Measurements from ENCODE around the gene BNC1. TPM values are rescaled to one million over a fixed set of nuclear protein-coding genes. Genes with fewer than 3 reads are reported as not detected.

BNC1 gene
- total and polyA plus RNA-seq, 12 donors, result 0.06 to 0.71 (median 0.16) TPM; not detected in 1

DNA sequence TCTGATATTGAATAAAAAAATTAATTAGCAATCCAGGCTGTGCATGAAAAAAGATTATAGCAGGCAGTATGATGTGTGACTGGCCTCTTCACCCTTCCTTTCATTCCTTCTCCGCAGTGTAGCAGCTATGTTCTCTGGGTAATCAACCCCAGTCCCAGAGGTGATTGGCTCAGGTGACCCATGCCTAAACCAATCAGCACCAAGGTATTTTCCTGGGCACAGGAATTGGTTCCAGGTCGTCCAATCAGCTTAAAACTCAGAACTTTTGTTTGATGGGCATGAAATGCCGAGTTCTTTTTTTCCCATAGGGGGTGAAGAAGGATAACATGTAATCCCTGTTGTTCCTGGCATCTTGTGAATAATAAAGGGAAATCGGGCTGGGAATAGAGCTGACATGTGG is 5.8 kb upstream of the BNC1 start:
- intact Hi-C loops (cut with DNase I), result no loop called here
- WGBS, 2 donors, result 84 to 86% methylated on average over 4 of the region's 4 CpGs
- no peaks in the 10 kb centered on the region for H3K36me3 ChIP-seq
- H3K27me3 ChIP-seq, result peaks cover 0 to 46% (median 30%) of the 10 kb centered on the region in 7 donors
- TF ChIP-seq, protein P1, sequence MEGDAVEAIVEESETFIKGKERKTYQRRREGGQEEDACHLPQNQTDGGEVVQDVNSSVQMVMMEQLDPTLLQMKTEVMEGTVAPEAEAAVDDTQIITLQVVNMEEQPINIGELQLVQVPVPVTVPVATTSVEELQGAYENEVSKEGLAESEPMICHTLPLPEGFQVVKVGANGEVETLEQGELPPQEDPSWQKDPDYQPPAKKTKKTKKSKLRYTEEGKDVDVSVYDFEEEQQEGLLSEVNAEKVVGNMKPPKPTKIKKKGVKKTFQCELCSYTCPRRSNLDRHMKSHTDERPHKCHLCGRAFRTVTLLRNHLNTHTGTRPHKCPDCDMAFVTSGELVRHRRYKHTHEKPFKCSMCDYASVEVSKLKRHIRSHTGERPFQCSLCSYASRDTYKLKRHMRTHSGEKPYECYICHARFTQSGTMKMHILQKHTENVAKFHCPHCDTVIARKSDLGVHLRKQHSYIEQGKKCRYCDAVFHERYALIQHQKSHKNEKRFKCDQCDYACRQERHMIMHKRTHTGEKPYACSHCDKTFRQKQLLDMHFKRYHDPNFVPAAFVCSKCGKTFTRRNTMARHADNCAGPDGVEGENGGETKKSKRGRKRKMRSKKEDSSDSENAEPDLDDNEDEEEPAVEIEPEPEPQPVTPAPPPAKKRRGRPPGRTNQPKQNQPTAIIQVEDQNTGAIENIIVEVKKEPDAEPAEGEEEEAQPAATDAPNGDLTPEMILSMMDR (IDR thresholded peaks at IDR 0.05), result no peak
- DNase-seq (no peak), ATAC-seq (no peak)
- H3K27ac ChIP-seq, result no peak overlapping the region
- no peaks in the 10 kb centered on the region for H3K4me1 ChIP-seq
- no peak overlapping the region for H3K4me3 ChIP-seq
- no peaks in the 10 kb centered on the region for H3K9me3 ChIP-seq

DNA sequence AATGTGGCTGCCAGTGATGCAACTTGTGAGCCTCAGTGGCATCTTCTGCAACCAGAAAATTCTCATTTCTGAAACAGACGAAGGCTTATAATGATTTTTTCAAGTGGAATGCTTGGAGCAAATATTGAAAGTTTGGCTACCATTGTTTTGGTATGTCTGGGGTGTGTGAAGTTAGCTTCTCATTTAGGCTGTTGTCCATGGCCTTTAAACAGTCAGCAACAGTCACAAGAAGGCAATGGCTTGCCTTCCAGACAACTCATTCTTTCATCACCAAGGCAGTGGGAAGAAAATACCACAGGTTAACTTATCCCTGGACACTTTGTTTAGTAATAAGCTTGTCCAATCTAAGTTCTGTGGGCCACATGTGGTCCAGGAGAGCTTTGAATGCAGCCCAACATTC is 4.7 kb upstream of the BNC1 start:
- H3K27ac ChIP-seq, result no peak overlapping the region
- intact Hi-C loops (cut with DNase I), result no loop called here
- H3K27me3 ChIP-seq, result peaks cover 1 to 45% (median 29%) of the 10 kb centered on the region in 7 donors
- TF ChIP-seq, protein P1 (IDR thresholded peaks at IDR 0.05), result no peak
- no peak for DNase-seq
- peaks cover 0 to 4% (median 0%) of the 10 kb centered on the region in 9 donors for H3K4me1 ChIP-seq
- H3K4me3 ChIP-seq, result no peak overlapping the region
- ATAC-seq, result no peak
- no peaks in the 10 kb centered on the region for H3K9me3 ChIP-seq
- 90 to 92% methylated on average over 1 of the region's 1 CpG for WGBS, 2 donors
- no peaks in the 10 kb centered on the region for H3K36me3 ChIP-seq

GRCh38 chr15:83288381-83288801 is 3.9 kb upstream of the BNC1 start:
- H3K36me3 ChIP-seq, result no peaks in the 10 kb centered on the region
- H3K27me3 ChIP-seq, result peaks cover 5 to 48% (median 36%) of the 10 kb centered on the region in 7 donors
- no peak overlapping the region for H3K27ac ChIP-seq
- DNase-seq (no peak), ATAC-seq (no peak)
- TF ChIP-seq, protein P1 (IDR thresholded peaks at IDR 0.05), result no peak
- H3K9me3 ChIP-seq, result no peaks in the 10 kb centered on the region
- WGBS, 2 donors, result 87 to 89% methylated on average over 7 of the region's 7 CpGs
- peaks cover 0 to 12% (median 7%) of the 10 kb centered on the region in 9 donors for H3K4me1 ChIP-seq
- no peak overlapping the region for H3K4me3 ChIP-seq
- intact Hi-C loops (cut with DNase I), result no loop called here

GRCh38 chr15:83287541-83288027 is 3.1 kb upstream of the BNC1 start:
- DNase-seq (no peak), ATAC-seq (no peak)
- Histone ChIP-seq H3K4me3 (no peak overlapping the region), H3K9me3 (no peaks in the 10 kb centered on the region), H3K36me3 (no peaks in the 10 kb centered on the region), H3K27me3 (peaks cover 5 to 56% (median 41%) of the 10 kb centered on the region in 7 donors), H3K27ac (no peak overlapping the region), H3K4me1 (peaks cover 0 to 18% (median 13%) of the 10 kb centered on the region in 9 donors)
- TF ChIP-seq, protein P1 (IDR thresholded peaks at IDR 0.05), result no peak
- intact Hi-C loops (cut with DNase I), result no loop called here
- WGBS, 2 donors, result 71 to 74% methylated on average over 3 of the region's 3 CpGs

Data from heart right ventricle (tissue), 16 donors.